AG09309 (cell line): Measurements from ENCODE around the gene CMIP.
"Not testable (repeated sequence)": the region's sequence is repeated elsewhere in the genome, so short reads cannot be mapped to it uniquely, and the experiment has no call there.

Experiments
- DNase-seq: peaks from one replicate; pipeline ENCODE4 v3.0.0-alpha.2; 2010; ENCODE audit warnings: low read depth
- H3K4me3 ChIP-seq: 2 replicates; pipeline ENCODE4 v1.5.1; 2011; ENCODE audit warnings: mild to moderate bottlenecking, low read depth, low read length, moderate library complexity; ENCODE audit not compliant: control insufficient read depth
- TF ChIP-seq, protein P1 (sequence below): IDR thresholded peaks from 2 replicates; pipeline ENCODE4 v1.5.1; 2011; ENCODE audit warnings: mild to moderate bottlenecking, low read depth, low read length, inconsistent platforms; ENCODE audit not compliant: insufficient read depth, control insufficient read depth; ENCODE audit errors: missing control alignments

The CMIP gene

DNA sequence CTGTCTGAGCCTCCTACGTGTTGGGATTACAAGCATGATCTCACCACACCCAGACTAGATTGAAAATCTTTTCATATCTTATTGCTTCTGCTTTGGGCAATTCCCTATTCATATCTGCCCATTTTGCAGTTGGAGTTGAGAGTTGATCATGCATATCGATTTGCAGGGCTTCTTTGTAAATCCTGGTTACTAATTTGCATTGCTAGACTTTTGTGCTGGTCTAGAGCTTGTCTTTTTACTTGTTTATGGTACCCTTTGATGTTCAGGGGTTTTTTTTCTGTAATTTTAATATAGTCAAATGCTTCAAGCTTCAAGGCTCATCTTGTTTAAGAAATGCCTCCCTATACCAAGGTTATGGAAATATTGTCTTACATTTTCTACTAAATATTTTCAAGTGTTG, 23.5 kb upstream of the CMIP start:
- no peak for DNase-seq
- TF ChIP-seq, protein P1, sequence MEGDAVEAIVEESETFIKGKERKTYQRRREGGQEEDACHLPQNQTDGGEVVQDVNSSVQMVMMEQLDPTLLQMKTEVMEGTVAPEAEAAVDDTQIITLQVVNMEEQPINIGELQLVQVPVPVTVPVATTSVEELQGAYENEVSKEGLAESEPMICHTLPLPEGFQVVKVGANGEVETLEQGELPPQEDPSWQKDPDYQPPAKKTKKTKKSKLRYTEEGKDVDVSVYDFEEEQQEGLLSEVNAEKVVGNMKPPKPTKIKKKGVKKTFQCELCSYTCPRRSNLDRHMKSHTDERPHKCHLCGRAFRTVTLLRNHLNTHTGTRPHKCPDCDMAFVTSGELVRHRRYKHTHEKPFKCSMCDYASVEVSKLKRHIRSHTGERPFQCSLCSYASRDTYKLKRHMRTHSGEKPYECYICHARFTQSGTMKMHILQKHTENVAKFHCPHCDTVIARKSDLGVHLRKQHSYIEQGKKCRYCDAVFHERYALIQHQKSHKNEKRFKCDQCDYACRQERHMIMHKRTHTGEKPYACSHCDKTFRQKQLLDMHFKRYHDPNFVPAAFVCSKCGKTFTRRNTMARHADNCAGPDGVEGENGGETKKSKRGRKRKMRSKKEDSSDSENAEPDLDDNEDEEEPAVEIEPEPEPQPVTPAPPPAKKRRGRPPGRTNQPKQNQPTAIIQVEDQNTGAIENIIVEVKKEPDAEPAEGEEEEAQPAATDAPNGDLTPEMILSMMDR: no peak
- no peak overlapping the region for H3K4me3 ChIP-seq

DNA sequence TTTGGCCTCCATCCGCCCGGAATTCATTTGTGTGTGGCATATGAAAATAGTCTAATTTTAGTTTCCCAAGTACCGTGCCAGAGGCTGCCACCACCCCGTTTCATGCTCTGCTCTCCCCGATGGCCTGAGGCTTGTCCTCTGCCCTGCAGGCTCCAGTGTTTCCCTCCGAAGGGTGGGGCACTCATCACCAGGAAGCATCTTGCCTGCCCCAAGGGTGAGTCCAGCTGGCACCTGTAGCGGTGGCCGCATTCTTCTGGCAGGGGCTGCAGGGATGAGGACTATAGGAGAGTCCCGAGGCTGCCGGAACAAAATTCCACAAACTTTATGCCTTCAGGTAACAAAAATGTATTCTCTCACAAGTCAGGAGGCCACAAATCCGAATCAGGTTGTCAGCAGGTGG, 23.1 kb upstream of the CMIP start:
- TF ChIP-seq, protein P1: no peak
- no peak for DNase-seq

GRCh38 chr16:81422153-81422552, 22.5 kb upstream of the CMIP start:
- not testable (repeated sequence) for H3K4me3 ChIP-seq, DNase-seq

More for the DNA sequence above, 23.1 kb upstream of the CMIP start:
- H3K4me3 ChIP-seq: no peak overlapping the region

DNA sequence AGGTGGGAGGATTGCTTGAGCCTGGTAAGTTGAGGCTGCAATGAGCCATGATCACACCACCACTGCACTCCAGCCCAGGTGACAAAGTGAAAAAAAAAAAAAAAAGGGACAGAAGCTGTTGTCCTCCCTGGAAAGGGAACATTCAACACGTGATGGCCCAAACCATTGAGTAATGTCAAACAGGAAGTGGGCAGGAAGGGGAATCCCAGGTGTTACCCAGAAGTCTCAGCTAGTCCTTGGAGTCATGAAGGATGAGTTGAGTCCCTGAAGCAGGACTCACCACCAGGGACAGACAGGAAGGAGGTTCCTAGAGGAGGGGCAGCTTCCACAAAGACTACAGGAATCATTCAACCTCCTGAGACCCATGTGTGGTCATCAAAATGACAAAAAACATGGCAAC, 19.8 kb upstream of the CMIP start:
- DNase-seq: no peak
- no peak overlapping the region for H3K4me3 ChIP-seq
- TF ChIP-seq, protein P1: no peak

DNA sequence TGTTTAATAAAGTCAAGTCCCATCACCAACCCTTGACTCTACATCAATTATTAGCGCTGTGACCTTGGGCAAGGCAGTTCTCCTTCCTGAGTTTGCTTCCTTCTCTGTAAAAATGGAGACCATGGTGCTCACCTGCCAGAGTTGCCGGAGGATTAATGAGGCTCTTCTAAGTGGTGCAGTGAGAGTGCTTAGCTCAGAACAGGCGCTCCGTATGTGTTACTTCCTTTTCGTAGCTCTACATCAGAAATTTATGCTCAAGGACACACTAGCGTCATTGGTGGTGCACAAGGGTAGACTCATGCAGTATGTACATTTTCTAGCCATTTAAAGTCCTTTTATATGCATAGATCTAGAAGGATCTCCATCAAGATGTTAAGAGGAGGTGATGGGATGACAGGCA, 17.4 kb upstream of the CMIP start:
- DNase-seq: no peak
- TF ChIP-seq, protein P1: no peak
- no peak overlapping the region for H3K4me3 ChIP-seq

GRCh38 chr16:81429045-81429521, 15.5 kb upstream of the CMIP start:
- H3K4me3 ChIP-seq: no peak overlapping the region
- DNase-seq: no peak
- TF ChIP-seq, protein P1: peak; percentile 63

DNA sequence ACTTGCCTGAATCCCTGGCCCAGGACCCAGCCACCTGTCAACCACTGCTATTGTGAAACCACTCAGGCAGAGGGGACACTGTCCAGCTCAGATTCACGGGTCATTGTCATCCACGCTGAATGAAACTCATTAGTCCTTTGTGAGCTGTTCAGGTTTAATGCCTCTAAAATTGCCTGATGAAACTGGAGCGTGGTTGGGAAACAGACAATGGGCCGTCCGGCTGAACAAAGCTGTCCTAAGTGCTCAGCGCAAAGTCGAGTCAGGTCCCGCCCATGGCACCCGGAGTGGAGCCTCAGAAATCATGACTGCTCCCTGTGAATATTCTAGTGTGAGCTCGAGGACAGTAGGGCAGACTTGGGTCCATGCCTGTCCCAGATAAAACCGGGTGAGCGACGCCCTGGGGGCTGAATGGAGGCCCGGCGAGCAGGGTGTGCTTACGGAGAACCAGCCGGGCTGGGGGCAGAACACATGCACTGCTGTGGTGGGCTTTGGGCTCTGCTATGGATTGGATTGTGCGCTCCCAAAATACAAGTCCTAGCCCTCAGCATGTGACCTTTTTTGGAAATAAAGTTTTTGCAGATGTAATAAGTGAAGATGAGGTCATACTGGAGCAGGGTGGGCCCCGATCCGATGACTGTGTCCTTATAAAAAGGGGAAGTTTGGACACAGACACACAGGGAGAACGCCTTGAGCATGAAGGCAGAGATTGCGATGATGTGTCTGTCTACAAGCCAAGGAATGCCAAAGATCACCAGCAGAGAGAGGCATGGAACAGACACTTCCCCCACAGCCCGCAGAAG, 12.9 kb upstream of the CMIP start:
- no peak overlapping the region for H3K4me3 ChIP-seq
- TF ChIP-seq, protein P1: no peak
- DNase-seq: peak; percentile 20
